ENCODE data around the gene JPT2.

DNA sequence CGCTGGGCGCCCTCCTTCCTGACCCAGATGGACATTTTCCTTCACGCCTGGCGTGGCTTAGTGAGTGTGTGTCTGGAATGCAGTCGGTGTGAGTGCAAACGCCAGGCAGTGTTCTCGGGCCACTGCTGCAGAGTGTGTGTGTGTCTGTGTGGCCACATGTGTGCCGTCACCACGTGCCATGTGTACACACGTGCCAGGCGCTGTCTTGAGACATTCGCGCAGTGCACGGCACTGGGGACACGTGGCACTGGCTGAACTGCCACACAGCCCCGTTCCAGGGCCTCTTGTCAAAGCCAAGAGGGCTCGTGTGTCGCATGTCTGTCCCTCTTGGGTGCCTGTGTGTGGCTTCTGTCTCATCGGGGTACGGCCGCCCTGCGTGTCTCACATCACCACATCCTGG is 56.7 kb downstream of the JPT2 start:
- TF ChIP-seq, protein P1, sequence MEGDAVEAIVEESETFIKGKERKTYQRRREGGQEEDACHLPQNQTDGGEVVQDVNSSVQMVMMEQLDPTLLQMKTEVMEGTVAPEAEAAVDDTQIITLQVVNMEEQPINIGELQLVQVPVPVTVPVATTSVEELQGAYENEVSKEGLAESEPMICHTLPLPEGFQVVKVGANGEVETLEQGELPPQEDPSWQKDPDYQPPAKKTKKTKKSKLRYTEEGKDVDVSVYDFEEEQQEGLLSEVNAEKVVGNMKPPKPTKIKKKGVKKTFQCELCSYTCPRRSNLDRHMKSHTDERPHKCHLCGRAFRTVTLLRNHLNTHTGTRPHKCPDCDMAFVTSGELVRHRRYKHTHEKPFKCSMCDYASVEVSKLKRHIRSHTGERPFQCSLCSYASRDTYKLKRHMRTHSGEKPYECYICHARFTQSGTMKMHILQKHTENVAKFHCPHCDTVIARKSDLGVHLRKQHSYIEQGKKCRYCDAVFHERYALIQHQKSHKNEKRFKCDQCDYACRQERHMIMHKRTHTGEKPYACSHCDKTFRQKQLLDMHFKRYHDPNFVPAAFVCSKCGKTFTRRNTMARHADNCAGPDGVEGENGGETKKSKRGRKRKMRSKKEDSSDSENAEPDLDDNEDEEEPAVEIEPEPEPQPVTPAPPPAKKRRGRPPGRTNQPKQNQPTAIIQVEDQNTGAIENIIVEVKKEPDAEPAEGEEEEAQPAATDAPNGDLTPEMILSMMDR (IDR thresholded peaks at IDR 0.05): no peak
- no peak for TF ChIP-seq POLR2A (IDR thresholded peaks at IDR 0.05)

Measured in heart left ventricle (tissue), 13 donors.